ENCODE measurements around the gene ELAVL1.

DNA sequence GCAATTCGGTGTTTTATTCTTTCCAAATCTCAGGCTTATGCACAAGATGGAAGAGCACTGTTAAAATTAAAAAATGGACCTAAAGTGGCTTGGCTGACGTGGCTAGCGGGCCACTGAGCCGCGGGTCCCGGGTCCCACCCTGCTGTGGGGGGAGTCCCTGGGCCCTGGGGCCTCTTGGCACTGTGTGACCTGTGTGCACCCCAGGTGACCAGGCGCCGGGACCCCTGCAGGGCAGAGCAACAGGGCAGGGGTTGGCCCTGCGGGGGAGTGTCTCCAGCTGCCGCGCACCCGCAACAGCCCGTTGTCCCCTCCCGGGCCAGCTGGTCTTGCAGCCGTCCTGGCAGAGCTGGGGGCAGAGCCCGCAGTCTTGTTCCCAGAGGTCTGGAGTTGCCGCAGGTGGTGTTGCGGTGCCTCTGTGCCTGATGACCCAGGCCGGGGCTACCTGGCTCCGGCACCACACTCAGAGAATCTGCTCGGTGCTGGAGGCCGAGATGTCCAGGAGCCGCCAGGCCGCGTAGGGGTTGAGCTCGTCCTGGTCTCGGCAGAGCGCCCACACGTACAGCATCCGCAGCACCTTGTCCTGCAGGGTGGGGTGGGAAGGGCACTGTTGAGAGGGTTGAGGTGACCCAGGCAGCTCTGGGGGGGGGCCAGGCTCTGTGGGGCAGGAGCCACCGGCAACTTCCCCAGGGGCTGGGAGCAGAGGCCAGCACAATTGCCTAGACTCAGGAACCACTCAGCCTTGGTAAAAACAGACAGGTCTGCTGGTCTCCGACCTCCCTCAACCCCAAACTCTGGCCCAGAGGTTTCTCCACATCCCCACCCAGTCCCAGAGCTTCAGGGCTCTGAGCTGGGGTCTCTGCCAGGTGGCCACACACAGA, 78.5 kb downstream of the ELAVL1 start:
- TF ChIP-seq, protein P1, sequence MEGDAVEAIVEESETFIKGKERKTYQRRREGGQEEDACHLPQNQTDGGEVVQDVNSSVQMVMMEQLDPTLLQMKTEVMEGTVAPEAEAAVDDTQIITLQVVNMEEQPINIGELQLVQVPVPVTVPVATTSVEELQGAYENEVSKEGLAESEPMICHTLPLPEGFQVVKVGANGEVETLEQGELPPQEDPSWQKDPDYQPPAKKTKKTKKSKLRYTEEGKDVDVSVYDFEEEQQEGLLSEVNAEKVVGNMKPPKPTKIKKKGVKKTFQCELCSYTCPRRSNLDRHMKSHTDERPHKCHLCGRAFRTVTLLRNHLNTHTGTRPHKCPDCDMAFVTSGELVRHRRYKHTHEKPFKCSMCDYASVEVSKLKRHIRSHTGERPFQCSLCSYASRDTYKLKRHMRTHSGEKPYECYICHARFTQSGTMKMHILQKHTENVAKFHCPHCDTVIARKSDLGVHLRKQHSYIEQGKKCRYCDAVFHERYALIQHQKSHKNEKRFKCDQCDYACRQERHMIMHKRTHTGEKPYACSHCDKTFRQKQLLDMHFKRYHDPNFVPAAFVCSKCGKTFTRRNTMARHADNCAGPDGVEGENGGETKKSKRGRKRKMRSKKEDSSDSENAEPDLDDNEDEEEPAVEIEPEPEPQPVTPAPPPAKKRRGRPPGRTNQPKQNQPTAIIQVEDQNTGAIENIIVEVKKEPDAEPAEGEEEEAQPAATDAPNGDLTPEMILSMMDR (conservative IDR thresholded peaks at IDR 0.05; ENCODE audit: low read depth, low read length) = no peak
- TF ChIP-seq EZH2 (IDR thresholded peaks at IDR 0.05; ENCODE audit: low read length, unreplicated experiment) (no peak), EZH2phosphoT487 (IDR thresholded peaks at IDR 0.05; ENCODE audit: borderline replicate concordance, low read length) (no peak)
